NCI-H146 treated with DMSO at 0.1 percent for 48 hours (cell line): ENCODE measurements around the gene RALGDS.

Experiments used
- DNase-seq: peaks from one replicate; lab custom pipeline; 2025; ENCODE audit not compliant: unreplicated experiment; lab: John Stamatoyannopoulos, UW

The RALGDS gene

DNA sequence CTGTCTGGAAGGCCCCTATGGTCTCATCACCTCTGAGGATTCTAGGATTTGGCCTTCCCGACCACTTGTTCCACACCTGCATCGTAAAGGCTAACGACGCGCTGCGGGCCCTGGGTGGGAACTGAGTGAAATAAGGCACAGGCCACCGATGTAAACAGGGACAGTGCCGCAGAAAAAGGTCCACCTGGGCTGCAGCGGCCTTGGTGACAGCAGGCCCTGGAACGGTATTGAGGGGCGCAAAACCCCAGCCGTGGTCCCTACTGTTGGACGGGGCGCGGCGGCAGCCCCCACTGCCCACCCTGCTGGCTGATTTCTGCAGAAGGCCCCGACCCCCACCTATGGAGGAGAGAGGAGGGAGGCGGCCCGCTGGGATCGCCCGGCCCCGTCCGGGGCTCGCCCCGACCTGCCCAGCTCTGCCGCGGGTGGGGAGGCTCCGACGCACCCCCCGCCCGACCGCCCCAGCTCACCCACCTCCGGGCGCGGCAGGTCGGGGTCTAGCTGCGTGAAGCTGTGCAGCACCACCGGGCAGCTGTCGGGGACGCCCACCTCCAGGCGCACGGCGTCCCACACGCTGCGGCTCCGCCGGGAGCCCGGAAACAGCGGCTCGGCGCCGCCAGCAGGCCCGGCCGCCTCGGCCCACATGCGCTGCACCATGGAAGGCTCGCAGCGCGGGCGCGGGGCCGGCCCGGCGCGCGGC is 391 bp downstream of the RALGDS start:
- no peak for DNase-seq

DNA sequence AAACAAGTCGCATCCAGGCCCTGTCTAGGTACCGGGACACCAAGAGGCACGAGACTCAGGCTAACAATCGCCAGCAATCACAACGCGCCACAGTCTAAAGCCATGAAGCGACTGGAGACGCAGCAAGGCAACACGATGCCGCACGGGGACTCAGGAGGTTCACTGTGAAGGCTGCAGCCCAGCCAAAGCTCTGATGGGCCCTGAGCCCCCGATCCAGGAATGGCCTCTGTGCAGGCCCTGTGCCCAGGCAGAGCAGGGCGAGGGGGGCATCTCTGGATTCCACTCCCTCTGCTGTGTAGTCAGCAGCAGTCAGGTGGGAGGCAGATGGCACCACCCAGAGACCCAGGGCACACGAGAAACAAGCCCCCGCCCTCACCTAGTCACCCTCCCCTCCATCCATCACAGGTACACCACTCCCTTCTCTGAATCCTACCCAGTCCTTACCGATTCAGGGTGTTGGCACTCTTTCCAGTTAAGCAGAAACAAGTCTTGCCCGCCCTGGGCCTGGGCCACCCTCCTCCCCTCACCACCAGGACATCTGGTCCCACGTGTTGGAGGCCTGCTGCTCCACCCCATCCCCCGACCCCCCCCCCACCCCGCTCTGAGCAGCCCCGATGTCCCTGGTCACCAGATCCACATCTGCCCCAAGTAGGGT is 1.1 kb downstream of the RALGDS start:
- no peak for DNase-seq

DNA sequence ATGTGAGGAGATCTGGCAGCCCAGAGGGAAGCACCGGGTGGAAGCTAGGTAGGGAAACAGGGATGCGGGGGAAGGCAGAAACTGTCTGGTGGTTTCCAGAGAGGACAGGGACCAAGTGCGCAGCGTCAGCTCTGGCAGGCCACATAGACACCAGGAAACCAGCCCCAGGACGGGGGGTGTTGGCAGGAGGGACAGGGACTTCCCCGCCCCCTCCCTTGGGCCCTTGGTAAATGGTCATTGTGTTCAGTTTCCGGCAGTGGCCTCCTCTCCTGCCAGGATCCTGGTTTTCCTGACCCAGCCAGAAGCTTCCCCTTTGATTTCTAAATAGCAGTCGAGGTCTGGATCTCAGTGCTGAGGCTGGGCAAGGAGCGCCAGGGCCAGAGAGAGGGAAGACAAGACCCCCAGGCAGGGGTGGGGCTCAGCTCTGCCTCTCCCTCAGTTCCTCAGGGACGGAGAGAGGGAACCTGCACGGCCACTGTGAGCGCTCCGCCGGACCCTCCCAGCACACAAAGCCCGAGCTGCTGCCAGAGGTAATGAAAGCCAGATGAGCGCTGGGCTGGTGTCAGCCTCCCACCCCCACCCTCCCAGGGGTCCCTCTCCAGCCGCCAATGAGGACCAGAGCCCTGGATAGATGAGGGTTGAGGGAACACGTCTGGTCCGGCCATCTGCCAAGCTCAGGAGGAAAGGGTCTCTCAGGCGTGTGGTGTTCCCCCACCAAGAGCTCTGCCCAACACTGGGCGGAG is 1.8 kb downstream of the RALGDS start:
- no peak for DNase-seq

DNA sequence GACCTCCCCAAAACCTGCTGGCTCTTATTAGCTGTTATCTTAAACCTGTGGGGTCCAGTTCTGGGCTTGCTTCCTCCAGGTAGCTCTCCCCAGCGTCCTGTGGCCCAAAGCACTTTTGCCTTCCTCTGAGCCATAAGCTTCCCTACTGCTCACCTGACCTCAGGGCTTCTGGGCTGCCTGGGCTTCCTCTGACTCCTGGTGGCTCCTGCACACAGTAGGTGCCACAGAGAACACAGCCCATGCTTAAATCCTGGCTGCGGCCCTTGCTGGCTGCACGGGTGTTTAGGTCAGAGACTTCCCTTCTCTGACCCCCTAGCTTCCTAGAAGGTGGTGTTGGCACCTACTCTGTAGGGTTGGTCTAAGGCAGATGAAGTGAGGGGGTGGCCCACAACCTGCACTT is 2.5 kb downstream of the RALGDS start:
- no peak for DNase-seq

DNA sequence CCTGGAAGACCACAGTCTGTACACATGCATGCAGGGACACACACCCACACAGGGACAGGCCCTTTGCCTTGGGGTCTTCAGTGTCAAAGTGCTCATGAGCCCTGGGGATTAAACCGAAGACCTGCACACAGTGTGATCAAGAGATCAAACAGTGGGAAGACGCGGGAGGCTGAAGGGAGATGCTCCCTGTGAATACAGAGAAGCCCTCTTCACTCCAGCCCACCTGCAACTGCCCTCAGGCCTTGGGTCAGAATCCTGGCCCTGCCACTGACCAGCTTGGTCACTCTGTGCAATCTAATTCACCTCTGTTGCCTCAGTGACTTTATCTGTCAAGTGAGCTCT is 2.9 kb downstream of the RALGDS start:
- no peak for DNase-seq

DNA sequence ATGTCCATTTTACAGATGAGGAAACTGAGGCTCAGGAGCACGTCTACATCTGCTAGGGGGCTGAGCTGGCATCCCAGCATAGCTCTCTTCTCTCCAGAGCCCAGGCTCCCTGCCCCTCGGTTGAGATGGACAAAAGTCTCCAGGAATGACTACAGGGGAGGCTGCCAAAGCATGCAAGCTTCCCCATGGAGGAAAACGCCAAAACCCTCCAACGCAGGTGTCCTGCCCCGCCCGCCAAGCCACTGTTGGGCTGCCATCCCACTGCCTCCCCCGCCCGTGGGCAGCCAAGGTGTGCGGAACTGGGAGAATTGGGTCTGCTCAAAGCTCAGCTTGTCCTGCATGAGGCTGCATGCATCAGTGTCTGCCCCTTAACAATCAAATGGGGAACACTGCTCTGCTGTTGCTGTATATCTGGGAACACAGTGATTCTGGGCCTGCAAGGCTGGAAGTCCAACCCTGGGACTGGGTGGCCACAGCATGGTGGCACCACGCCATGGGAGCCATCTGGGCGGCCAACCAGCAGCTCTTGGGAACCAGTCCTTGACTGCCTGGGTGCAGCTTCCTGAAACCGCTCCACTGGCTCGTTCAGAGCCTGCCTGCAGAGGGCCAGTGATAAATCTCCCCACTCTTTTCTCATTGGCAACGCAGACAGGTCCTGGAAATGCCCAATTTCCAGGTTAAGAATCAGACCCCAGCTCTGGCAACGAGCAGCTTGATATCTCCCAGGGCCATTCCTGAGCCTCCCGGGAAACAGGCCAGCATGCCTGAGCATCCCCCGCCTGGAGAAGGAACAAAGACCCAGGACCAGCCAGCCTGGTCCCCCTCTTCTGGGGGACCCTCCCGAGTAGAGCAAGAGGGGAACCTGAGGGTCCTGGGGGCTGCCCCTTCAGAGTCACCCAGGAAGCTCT is 3.5 kb downstream of the RALGDS start:
- DNase-seq = no peak

DNA sequence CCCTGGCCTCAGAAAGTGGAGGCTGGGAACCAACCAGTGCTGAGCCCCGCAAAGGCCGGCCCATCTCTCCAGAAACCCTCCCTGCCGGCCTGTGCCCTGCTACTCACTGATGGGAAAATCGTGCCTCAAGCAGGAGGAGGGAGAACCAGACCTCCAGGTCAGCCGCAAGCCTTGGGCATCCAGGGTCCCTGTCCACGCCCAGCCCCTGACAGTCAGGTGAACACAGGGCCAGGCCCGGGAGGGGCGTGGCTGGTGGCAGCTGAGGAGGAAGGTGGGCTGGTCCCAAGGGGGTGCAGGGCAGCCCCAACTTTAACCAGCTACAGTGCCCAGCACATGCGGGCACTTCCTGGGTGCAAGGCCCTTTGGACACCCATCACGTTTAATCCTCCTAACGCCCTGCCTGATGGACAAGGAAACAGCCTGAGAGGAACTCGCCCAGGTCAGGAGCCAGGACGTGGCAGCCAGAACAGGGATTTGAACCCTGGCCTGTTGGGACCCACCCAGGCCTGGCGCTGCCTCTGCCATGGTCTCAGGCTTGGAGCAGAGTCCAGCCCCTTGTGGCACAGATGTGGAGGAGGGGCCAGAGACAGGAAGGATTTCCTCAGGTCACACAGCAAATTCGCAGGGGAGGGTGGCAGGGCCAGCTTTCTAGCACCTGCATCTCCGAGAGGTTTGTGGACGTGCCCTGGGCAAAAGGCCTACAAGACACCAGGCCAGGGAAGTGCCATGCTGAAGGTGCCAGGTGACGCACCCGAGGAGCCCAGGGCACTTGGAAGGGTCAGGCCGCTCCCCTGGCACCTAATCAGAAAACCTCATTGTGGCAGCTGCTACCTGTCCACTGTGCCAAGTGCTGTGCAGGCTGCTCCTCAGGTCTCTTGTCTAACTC is 4.5 kb downstream of the RALGDS start:
- DNase-seq = no peak

DNA sequence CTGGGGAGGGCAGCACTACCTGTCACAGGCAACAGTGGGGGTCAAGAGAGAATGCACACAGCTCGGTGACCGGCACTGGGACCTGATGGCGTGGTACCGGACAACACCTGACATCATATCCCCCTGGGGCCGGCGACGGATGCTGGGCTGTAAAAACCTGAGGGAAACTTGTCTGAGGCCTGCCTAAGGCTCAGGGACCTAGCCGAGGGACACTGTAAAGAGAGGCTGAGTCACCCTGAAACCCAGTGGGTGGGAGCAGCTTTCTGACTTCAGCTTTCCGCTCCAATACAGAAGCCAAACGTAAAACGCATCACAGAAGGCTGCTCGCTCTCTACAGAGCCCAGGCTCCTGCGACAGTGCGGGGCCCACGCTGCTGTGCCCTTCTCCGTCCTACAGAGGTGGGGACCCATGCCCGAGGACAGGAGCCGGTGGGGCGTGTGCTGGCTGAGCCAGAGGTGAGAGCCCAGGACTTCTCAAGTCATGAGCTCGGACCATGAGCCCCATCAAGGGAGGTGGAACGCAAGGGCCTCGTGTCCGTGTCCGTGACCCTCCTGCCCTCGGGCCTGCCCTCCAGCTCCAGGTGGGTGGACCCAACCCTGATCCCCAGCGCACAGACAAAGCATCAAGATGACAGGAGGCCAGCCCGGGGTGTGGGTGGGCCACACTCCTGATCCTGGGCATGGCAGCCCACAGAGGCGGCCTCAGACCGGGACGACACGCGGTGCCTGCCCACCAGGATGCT is 5.3 kb downstream of the RALGDS start:
- DNase-seq = no peak

DNA sequence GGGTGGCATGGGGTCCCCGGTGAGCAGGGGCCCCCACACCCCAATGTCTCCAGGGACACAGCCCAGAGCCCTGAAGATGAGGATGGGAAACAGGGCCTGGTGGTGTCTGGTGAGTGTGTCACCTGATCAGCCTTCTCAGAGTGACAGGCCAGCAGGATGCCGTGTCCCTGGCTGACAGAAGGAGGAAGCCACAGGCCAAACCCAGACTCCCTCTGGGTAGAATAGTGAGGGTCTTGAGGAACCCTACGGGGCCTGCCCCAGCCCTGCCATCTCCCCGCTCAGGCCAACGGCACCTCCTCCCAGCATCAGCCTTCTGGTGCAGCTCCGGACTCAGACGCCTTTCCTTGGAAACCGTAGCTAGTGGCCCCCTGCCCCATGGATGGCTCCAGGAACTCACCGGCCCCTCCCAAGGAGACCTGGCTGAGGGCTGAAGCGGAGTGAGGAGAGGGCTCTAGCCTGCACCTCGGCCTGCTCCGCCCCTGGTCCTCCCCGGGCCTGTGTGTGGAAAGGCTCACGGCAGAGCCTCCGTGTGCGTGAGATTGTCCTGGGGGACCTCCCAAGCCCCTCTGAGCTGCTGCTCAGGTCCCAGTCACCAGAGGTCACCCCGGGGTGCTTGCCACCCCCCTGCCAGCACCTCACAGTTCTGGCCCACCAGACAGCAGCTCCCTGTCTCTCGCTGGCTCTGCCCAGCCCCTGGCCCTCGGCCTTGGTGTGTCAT is 6.0 kb downstream of the RALGDS start:
- no peak for DNase-seq

DNA sequence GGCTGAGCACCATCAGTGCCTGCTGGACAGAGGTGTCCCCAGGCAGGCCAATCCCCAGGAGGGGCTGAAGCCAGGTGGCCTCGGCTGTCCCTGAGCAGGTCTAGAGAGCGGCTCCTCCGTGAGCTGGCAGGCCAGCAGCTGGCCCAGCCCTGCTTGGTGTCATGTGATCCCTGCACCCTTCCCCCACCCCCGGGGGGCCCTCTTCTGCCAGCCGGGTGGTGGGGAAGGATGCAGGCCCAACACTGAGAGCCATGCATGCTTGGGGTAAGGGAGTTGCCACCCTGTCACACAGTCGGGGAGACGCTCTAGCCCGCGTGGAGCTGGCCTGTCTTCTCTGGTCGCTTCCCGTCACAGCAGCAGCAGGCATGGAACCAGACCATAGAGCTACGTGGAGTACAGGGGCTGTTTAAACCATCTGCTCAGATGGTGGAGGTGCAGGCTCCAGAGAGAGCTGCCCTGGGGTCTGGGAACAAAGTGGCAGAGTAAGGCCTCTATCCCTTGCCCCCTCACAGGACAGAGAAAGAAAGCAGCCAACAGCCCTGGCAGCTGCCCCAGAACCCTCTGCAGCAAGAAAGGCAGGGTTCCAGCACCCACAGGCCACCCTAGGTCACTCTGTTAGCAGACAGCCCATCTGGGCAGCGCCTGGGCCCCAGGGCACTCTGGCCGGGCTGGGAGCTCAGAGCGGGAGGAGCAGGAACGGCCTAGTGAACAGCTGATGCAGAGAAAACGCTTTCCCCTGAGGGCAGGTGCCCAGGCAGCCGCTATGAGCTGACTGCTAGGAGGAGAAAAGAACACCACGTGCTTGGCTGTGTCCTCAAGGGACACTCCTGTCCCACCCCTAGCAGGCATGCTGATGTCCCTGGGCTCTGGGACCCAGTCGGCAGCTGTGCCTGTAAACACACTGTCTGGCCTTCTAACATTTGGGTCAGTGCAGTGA is 6.8 kb downstream of the RALGDS start:
- DNase-seq = no peak

DNA sequence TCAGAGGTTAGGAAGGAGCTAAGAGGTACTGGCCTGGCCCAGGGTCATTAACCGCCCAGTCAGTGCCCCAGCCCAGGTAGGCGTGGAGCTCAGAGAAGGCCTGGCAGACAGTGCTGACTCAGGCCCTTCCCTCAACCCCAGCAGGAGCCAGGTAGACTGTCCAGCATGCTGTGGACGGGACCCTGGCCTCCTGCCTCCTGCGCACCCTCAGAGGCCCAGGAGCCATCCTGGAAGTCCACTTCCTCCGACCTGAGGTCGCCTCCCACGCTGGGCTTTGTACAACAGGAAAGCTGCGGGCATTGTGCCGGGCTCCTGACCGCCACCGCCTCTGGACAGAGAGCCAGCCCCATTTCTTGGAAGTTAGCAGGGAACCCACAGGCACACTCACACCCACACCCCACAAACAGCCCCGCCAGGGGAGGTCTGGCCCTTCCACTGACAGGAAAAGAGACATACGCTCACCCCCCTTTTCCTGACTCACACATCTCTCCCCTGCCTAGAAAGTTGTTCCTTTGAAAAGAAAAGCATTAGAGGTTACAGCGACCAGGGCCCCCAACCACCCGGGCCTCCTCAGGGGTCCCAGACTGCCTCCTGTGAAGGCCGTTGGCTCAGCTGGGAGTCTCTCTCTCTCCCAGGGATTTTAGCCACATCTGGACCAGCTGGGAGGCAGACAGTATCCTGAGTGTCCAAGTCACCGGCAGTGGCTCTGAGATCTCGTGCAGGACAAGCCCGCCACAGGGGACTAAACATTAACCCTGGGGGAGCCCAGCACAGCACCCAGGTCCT is 7.7 kb downstream of the RALGDS start:
- no peak for DNase-seq

DNA sequence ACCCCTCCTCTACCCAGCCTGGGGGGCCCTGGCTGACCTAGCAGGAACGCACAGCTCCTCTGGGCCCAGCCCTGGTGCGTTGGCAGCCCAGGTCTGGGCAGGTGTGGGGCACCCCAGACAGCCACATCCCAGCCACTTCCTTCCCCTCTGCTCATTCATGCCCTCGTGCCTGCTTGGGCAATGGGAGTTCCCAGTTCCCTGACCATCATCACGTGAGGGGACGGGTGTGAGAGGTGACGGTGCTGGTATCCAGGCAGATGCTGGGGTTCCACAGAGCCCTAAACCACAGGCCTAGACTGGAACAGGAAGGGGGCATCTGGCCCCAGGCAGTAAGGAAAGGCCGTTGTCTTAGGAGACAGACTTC is 8.4 kb downstream of the RALGDS start:
- no peak for DNase-seq

DNA sequence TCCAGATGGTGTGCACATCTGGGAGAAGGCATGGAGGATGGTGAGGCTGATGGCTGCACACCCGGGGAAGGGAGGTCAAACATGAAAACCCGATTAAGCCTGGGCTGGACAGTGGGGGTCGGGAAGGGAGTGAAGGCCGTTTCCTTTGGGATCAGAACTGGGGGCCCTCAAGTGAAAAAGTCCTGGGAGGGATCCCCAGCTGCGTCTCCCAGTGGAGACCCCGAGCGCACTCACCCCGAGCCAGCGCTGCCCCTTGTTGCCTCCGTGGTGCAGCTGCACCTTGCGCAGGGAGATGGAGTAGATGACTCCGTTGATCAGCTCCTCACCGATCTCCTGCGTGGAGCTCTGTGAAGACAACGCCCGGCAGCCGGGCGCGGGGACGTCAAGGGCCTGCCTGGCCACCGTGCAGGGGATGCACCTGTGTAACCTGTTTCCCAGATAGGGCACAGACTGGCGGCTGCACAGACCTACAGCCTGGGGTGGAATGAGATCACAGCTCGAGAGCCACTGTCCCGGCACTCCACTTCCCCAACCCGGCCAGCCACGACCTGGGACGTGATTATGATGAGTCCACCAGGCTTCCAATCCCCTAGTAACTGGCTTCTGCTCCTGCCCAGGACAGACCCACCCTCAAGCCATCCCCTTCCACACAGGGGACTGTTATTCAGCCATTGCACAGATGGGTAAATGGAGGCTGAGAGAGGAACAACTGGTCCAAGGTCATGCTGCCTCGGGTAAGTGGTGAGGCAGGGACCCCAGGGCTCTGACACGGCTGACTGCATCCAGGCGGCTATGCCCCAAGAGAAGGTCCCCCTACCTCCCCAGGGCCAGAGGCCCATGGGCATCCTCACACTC is 9.0 kb downstream of the RALGDS start:
- DNase-seq = no peak

DNA sequence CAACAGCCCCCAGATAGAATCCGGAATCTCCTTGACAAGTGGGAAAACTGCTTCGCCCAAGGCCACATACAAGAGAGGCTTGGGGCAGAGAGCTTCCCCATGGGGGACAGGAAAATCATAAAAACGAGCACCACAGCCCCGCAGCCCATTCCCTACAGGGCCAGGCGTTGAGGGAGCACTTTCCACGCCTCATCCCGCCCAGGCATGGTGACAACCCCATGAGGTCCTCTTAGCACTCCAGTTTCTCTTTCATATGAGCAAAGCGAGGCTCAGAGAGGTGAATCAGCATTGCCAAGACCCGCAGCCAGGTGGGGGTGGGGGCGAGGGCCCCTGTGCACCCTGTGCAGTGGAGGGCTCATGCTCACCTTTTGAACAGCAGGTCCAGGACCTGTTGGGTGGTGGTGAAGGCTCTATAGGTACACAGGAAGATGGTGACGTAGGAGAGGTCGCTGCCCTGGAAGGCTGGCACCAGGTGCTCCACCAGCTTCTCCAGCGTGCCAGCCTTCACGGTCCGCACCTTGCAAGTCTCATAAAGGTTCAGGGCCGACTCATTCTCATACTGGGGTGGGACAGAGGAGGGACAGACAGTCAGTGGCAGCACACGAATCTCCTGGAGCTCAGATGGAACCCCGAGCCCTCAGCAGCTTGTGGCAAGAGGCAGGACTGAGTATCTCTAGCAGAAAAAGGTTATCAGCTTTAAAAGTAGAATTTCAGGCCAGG is 10.9 kb downstream of the RALGDS start:
- DNase-seq = no peak

DNA sequence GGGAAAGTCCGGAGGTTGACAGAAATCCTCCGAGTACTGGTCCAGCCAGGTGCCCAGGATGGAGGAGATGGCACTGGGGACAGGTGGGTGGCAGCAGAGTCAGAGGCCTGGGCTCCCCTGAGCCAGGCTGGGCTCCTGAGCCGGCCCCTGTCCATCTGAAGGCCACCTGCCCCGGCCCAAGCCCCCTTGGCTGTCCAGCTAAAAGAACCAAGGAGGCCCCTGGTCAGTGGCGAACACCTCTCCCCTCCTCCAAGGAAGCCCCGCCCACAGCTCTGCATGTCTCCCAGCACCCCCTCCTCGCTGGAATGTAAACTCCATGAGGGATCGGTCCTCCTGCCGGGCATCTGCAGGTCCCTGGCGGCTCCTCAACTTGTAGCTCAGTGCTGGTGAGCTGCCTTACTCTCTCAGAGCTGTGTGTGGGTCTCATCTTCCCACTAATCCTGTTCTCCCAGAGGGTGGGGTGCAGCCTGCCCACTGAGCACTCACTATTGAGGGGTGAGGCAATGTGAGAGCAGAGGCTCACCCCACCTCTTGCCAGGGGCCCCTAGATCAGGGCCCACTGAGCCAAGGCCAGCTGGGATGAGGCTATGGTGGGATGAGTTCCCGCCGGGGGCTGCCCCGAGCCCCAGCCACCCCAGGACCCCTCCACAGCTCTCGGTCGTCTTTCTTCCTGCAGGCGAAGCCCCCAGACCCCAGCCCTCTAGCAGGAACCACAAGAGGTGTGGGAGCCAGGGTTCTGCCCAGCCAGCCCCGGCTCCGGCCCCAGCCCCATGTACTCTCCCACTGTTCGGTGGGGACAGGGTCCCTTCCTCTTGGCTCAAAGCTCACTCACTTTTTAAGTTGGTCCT is 12.0 kb downstream of the RALGDS start:
- no peak for DNase-seq
